Prostate gland (tissue), 2 donors: ENCODE results near the gene KIF11. TPM values are rescaled to one million over a fixed set of nuclear protein-coding genes. Genes with fewer than 3 reads are reported as not detected.
A peak's percentile ranks its signal among the peaks of the same experiment; 100 is the strongest.
"Not testable (repeated sequence)": the region's sequence is repeated elsewhere in the genome, so short reads cannot be mapped to it uniquely, and the experiment has no call there.

Source experiments
- DNase-seq: peaks from one replicate; pipeline ENCODE4 v3.0.0-alpha.2; 2019; ENCODE audit warnings: low spot score
- H3K27ac ChIP-seq, 2 donors: fragments of 200-600 bp; sonication (generic); 2 replicates each; pipeline ENCODE4 v1.5.1; 2017 to 2019
- H3K27me3 ChIP-seq: fragments of 200-600 bp; sonication (generic); replicated peaks from 2 replicates; pipeline ENCODE4 v1.5.1; 2019; ENCODE audit not compliant: insufficient read depth
- H3K36me3 ChIP-seq, 2 donors: fragments of 200-600 bp; sonication (generic); 1 replicate in 1 of 2; 2 replicates in 1 of 2; pipeline versions ENCODE4 v1.5.1 to v1.8.1; 2017 to 2019
- H3K4me1 ChIP-seq: fragments of 200-600 bp; sonication (generic); replicated peaks from 2 replicates; pipeline ENCODE4 v1.5.1; 2019
- H3K4me3 ChIP-seq, 2 donors: fragments of 200-600 bp; sonication (generic); 2 replicates each; pipeline ENCODE4 v1.5.1; 2017 to 2019
- H3K9me3 ChIP-seq: fragments of 200-600 bp; sonication (generic); 2 replicates; pipeline ENCODE4 v1.5.1; 2017
- CTCF ChIP-seq, 4 experiments: fragments of 200-600 bp in 2 of 4; fragments of 450-650 bp in 2 of 4; sonication (generic) in 2 of 4; IDR thresholded peaks; 1 replicate in 3 of 4; 2 replicates in 1 of 4; pipeline ENCODE4 v1.5.1; 2016 to 2019; ENCODE audit warnings: antibody characterized with exemption in 4 of 4, mild to moderate bottlenecking in 2 of 4, moderate library complexity in 2 of 4
- POLR2A ChIP-seq: fragments of 450-650 bp; IDR thresholded peaks from one replicate; pipeline ENCODE4 v1.6.1; 2016; ENCODE audit warnings: antibody characterized with exemption, mild to moderate bottlenecking
- POLR2AphosphoS5 ChIP-seq: sonication (generic); formaldehyde crosslinking; IDR thresholded peaks from one replicate; pipeline ENCODE4 v1.6.1; 2017; ENCODE audit warnings: antibody characterized with exemption
- whole genome bisulfite sequencing: methylation state at CpG from one replicate; pipeline ENCODE4 v1.1.5; 2018; 5-methylcytosine and 5-hydroxymethylcytosine counted together
- intact Hi-C: fragments of 100-400 bp; cut with DNase I; formaldehyde crosslinking; loops from one replicate; pipeline ENCODE4 v1.14.2; 2022
- total RNA-seq, 2 donors: library from RNA; depleted of rRNA; stranded (reverse); fragments of >200 nt; gene quantifications; one replicate each; pipeline ENCODE4 v1.1.0, GENCODE V29; 2016

Gene KIF11
- total RNA-seq, 2 donors from 2014 or later: 3.0 to 5.5 TPM

- Histone ChIP-seq H3K36me3 (no peaks in the 10 kb centered on the region), H3K27ac (no peak overlapping the region), H3K9me3 (no peaks in the 10 kb centered on the region), H3K4me1 (no peaks in the 10 kb centered on the region), H3K27me3 (no peaks in the 10 kb centered on the region), H3K4me3 (no peak overlapping the region)
- DNase-seq: no peak
- WGBS: 74% methylated on average over 2 of the region's 2 CpGs
- intact Hi-C loops: no loop called here
- TF ChIP-seq CTCF (IDR thresholded peaks at IDR 0.05): no peak
- TF ChIP-seq POLR2AphosphoS5: no peak
- TF ChIP-seq POLR2A: no peak
Measured at GRCh38 chr10:92569071-92569470, 23.9 kb upstream of the KIF11 start.

DNA sequence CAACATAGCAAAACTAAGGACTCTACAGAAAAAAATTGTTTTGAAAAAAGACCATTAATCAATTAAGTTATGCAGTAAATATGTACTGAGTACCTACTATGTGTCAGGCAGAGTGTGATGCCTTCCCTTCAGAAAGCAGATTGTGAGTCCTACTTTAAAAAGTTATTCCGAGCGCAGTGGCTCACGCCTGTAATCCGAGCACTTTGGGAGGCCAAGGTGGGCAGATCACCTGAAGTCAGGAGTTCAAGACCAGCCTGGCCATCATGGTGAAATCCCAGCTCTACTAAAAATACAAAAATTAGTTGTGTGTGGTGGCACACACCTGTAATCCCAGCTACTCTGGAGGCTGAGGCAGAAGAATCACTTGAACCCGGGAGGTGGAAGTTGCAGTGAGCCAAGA, 23.3 kb upstream of the KIF11 start:
- H3K4me3 ChIP-seq, H3K27ac ChIP-seq, DNase-seq, H3K4me1 ChIP-seq, H3K27me3 ChIP-seq, H3K36me3 ChIP-seq, H3K9me3 ChIP-seq, intact Hi-C loops: not testable (repeated sequence)
- 96% methylated on average over 5 of the region's 5 CpGs for WGBS

GRCh38 chr10:92571649-92572048, 21.3 kb upstream of the KIF11 start:
- H3K36me3 ChIP-seq: no peaks in the 10 kb centered on the region
- WGBS: 33% methylated on average over 2 of the region's 2 CpGs
- intact Hi-C loops: no loop called here
- H3K4me3 ChIP-seq: no peak overlapping the region
- H3K27ac ChIP-seq: no peak overlapping the region
- no peak for DNase-seq
- TF ChIP-seq POLR2AphosphoS5 (no peak), POLR2A (no peak), CTCF (IDR thresholded peaks at IDR 0.05) (no peak)
- H3K4me1 ChIP-seq: no peaks in the 10 kb centered on the region
- no peaks in the 10 kb centered on the region for H3K9me3 ChIP-seq
- H3K27me3 ChIP-seq: no peaks in the 10 kb centered on the region

- no peak for DNase-seq
- Histone ChIP-seq H3K27me3 (no peaks in the 10 kb centered on the region), H3K4me1 (no peaks in the 10 kb centered on the region), H3K27ac (peak overlapping the region; percentile 94 to 97), H3K9me3 (no peaks in the 10 kb centered on the region), H3K4me3 (peak overlapping the region; percentile 81 to 88), H3K36me3 (no peaks in the 10 kb centered on the region)
- TF ChIP-seq POLR2AphosphoS5 (no peak), POLR2A (no peak), CTCF (IDR thresholded peaks at IDR 0.05) (no peak)
- WGBS: 49% methylated on average over 8 of the region's 8 CpGs
- intact Hi-C loops: loop anchor here (1.0 kb wide), 1 partner anchor 19 kb away; no protein-coding TSS in a partner anchor
Measured at GRCh38 chr10:92572362-92573090, 20.4 kb upstream of the KIF11 start.

DNA sequence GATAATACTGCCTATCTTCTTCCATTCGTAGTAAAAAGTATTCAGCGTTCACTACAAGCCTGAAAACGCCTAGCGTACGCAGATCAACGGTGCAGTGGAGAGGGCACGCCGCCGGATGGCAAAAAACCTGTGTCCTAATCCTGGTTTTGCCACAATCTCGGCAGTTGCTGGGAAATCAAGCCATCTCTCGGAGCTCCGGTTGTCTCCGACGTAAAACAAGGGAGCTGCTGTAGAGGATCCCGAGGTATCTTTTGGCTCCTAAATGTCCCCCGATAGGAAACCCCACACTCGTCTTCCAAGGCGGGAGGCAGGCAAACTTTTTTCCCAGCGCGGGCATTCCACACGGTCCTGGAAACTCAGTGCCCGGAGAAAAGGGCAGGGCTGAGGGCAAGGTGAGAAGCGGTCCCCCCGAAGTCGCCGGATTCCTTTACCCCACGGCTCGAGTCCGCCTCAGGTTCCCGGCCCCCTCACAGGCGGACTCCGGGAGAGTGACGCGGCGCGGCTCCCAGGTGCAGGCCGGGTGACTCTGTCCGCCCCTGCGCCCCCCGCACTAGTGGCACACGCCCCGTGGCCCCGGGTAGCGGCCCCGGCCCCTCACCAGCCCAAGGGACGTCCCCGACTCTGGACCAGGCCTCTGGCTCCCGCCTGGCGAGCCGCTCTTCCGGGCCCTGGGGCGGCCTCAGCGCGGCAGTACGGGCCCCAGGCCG, 19.7 kb upstream of the KIF11 start:
- under 1% methylated on average over 49 of the region's 56 CpGs for WGBS
- peak overlapping the region; percentile 94 to 97 for H3K27ac ChIP-seq
- no peaks in the 10 kb centered on the region for H3K27me3 ChIP-seq
- intact Hi-C loops: loop anchor here (1.0 kb wide), 1 partner anchor 18 kb away; no protein-coding TSS in a partner anchor
- H3K36me3 ChIP-seq: no peaks in the 10 kb centered on the region
- H3K4me3 ChIP-seq: peak overlapping the region; percentile 81 to 88
- H3K4me1 ChIP-seq: no peaks in the 10 kb centered on the region
- H3K9me3 ChIP-seq: no peaks in the 10 kb centered on the region
- DNase-seq: peak; percentile 10
- TF ChIP-seq CTCF (IDR thresholded peaks at IDR 0.05) (no peak), POLR2A (no peak), POLR2AphosphoS5 (no peak)
